ENCODE data around the gene ATP1B3.
"Not testable (repeated sequence)": the region's sequence is repeated elsewhere in the genome, so short reads cannot be mapped to it uniquely, and the experiment has no call there.

ATP1B3 gene

GRCh38 chr3:141876381-141876890 is at the start of gene ATP1B3:
Gene ATP1B3 (plus strand): TSS chr3:141876643. CDS start chr3:141876802, 159 bp downstream.
- peak; percentile 56 for DNase-seq

GRCh38 chr3:141828487-141828886 is 48.0 kb upstream of the ATP1B3 start:
- no peak for DNase-seq

GRCh38 chr3:141828890-141829289 is 47.6 kb upstream of the ATP1B3 start:
- DNase-seq = peak; percentile 54

- no peak for DNase-seq
These were observed 45.9 kb upstream of the ATP1B3 start for GRCh38 chr3:141830508-141830907.

GRCh38 chr3:141834292-141834691 is 42.2 kb upstream of the ATP1B3 start:
- DNase-seq = no peak

- no peak for DNase-seq
These were observed 40.8 kb upstream of the ATP1B3 start for GRCh38 chr3:141835557-141836229.

- no peak for DNase-seq
These were observed 37.1 kb upstream of the ATP1B3 start for GRCh38 chr3:141839389-141839788.

- DNase-seq = no peak
These were observed 35.5 kb upstream of the ATP1B3 start for GRCh38 chr3:141840737-141841544.

- no peak for DNase-seq
These were observed 32.3 kb upstream of the ATP1B3 start for GRCh38 chr3:141844108-141844507.

- no peak for DNase-seq
These were observed 31.6 kb upstream of the ATP1B3 start for GRCh38 chr3:141844812-141845211.

- DNase-seq = no peak
These were observed 30.9 kb upstream of the ATP1B3 start for GRCh38 chr3:141845407-141846049.

- DNase-seq = no peak
These were observed 30.4 kb upstream of the ATP1B3 start for GRCh38 chr3:141846050-141846433.

GRCh38 chr3:141848159-141848748 is 28.2 kb upstream of the ATP1B3 start:
- not testable (repeated sequence) for DNase-seq

- DNase-seq = no peak
These were observed 27.2 kb upstream of the ATP1B3 start for GRCh38 chr3:141849056-141849815.

GRCh38 chr3:141851411-141851810 is 25.0 kb upstream of the ATP1B3 start:
- no peak for DNase-seq

GRCh38 chr3:141853081-141853601 is 23.3 kb upstream of the ATP1B3 start:
- no peak for DNase-seq

- no peak for DNase-seq
These were observed 22.7 kb upstream of the ATP1B3 start for GRCh38 chr3:141853629-141854168.

- no peak for DNase-seq
These were observed 21.8 kb upstream of the ATP1B3 start for GRCh38 chr3:141854599-141854998.

- DNase-seq = no peak
These were observed 18.1 kb upstream of the ATP1B3 start for GRCh38 chr3:141858312-141858711.

- DNase-seq = no peak
These were observed 16.8 kb upstream of the ATP1B3 start for GRCh38 chr3:141859651-141860050.

- no peak for DNase-seq
These were observed 16.3 kb upstream of the ATP1B3 start for GRCh38 chr3:141860086-141860669.

Measured in NCI-H2029 (cell line).